ENCODE measurements around the gene C2orf49. TPM values are rescaled to one million over a fixed set of nuclear protein-coding genes. Genes with fewer than 3 reads are reported as not detected.
A peak's percentile ranks its signal among the peaks of the same experiment; 100 is the strongest.

The C2orf49 gene
- total and polyA plus RNA-seq, 10 of the 15 experiments (the other 5 are each of a cell fraction or from before 2014, with no cell fraction given), result 7.2 to 24.2 (median 15.5) TPM

GRCh38 chr2:105299290-105299689, 38.0 kb upstream of the C2orf49 start:
- peaks cover 10 to 23% of the 10 kb centered on the region in 2 experiments for H3K36me3 ChIP-seq (ENCODE audit: control insufficient read depth in 2 of 2, insufficient read depth in 2 of 2, low read length in 1 of 2)
- H3K9ac ChIP-seq (ENCODE audit: control insufficient read depth, insufficient read depth, low read length), result no peak overlapping the region
- CTCF ChIA-PET, result interaction anchor here (1.6 kb wide), 1 partner anchor 11 kb away, joined by 4 read pairs; no protein-coding TSS in a partner anchor
- POLR2A ChIA-PET, result no interaction called here
- no peak overlapping the region for H3K4me3 ChIP-seq
- no peak for FAIRE-seq
- H4K20me1 ChIP-seq (ENCODE audit: control insufficient read depth, insufficient read depth), result no peaks in the 10 kb centered on the region; the same call in 1 of the 2 replicates
- TF ChIP-seq CTCF (IDR thresholded peaks at IDR 0.05 in 2 of 3, conservative IDR thresholded peaks at IDR 0.05 in 1 of 3; ENCODE audit: control insufficient read depth in 2 of 3, extremely low read depth in 1 of 3, insufficient read depth in 1 of 3, low read depth in 3 of 3, low read length in 3 of 3) (peak in 2 of 3 experiments; percentile 3 to 17; a peak in 1 of 6 replicates), IKZF2 (IDR thresholded peaks at IDR 0.05) (no peak)
- SMC1A ChIA-PET (ENCODE audit: uncharacterized antibody, unreplicated experiment), result no interaction called here
- no peak overlapping the region for H3K27ac ChIP-seq (ENCODE audit: control insufficient read depth, insufficient read depth)
- in situ Hi-C loops (cut with MboI) (no loop called here), intact Hi-C loops (cut with micrococcal nuclease; ENCODE audit: unreplicated experiment) (loop anchor here (5.0 kb wide), 1 partner anchor 43 kb away; no protein-coding TSS in a partner anchor)
- H3K4me2 ChIP-seq (ENCODE audit: control insufficient read depth, insufficient read depth), result no peak overlapping the region
- H3K79me2 ChIP-seq (ENCODE audit: control insufficient read depth, insufficient read depth, low read length), result peaks cover 24% of the 10 kb centered on the region
- H2AFZ ChIP-seq (ENCODE audit: control insufficient read depth, low read depth, low read length), result no peak overlapping the region
- DNase-seq (ENCODE audit: low read depth, low spot score), result no peak
- no peaks in the 10 kb centered on the region; the same call in 2 of the 3 replicates for H3K9me3 ChIP-seq (replicated peaks; ENCODE audit: control insufficient read depth, insufficient read depth, low read length)
- H3K27me3 ChIP-seq (replicated peaks in 1 of 2; ENCODE audit: control insufficient read depth in 2 of 2, insufficient read depth in 2 of 2, low read length in 1 of 2), result no peaks in the 10 kb centered on the region
- ATAC-seq, result peak; percentile 48; the same call in 2 of the 3 replicates
- no TSS peak for BruUV-seq (replicated peaks)
- WGBS (ENCODE audit: insufficient coverage, insufficient replicate concordance, low lambda C conversion rate, missing lambda C conversion rate), result 97% methylated on average over 5 of the region's 5 CpGs
- RAD21 ChIA-PET (ENCODE audit: unreplicated experiment), result no interaction called here
- peaks cover 4% of the 10 kb centered on the region; the same call in 1 of the 2 replicates for H3K4me1 ChIP-seq (ENCODE audit: control insufficient read depth, insufficient read depth, low read length)

DNA sequence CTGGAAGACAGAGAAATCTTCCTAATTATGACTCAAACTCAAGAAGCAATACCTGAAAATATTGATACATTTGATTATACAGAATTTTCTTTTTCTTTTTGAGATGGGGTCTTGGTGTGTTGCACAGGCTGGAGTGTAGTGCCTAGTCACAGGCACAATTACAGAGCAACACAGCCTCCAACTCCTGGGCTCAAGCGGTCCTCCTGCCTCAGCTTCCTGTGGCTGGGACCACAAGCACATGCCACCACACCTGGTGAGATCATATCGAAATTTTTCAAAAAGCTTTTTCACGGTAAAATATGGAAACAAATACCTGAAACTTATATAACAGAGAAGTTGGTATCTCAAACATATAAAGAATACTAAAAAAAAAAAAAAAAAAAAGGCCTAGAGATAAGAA, 35.7 kb upstream of the C2orf49 start:
- ChIA-PET RAD21 (ENCODE audit: unreplicated experiment) (no interaction called here), CTCF (interaction anchor here (0.7 kb wide), 2 partner anchors 9 to 14 kb away, joined by 3 read pairs; no protein-coding TSS in a partner anchor), SMC1A (ENCODE audit: uncharacterized antibody, unreplicated experiment) (interaction anchor here (0.9 to 1.6 kb wide), 3 partner anchors 9 to 23 kb away, joined by 3 to 4 read pairs (median 4); no protein-coding TSS in a partner anchor), POLR2A (no interaction called here)
- in situ Hi-C loops (cut with MboI), result no loop called here
- BruUV-seq (replicated peaks), result no TSS peak
- Histone ChIP-seq H3K27me3 (replicated peaks in 1 of 2; ENCODE audit: control insufficient read depth in 2 of 2, insufficient read depth in 2 of 2, low read length in 1 of 2) (no peaks in the 10 kb centered on the region), H3K79me2 (ENCODE audit: control insufficient read depth, insufficient read depth, low read length) (peaks cover 24% of the 10 kb centered on the region), H3K27ac (ENCODE audit: control insufficient read depth, insufficient read depth) (no peak overlapping the region), H3K4me2 (ENCODE audit: control insufficient read depth, insufficient read depth) (no peak overlapping the region), H3K4me1 (ENCODE audit: control insufficient read depth, insufficient read depth, low read length) (peaks cover 4% of the 10 kb centered on the region; the same call in 1 of the 2 replicates), H2AFZ (ENCODE audit: control insufficient read depth, low read depth, low read length) (no peak overlapping the region), H3K36me3 (ENCODE audit: control insufficient read depth in 2 of 2, insufficient read depth in 2 of 2, low read length in 1 of 2) (peaks cover 10 to 18% of the 10 kb centered on the region in 2 experiments), H3K9ac (ENCODE audit: control insufficient read depth, insufficient read depth, low read length) (no peak overlapping the region), H3K4me3 (no peak overlapping the region), H4K20me1 (ENCODE audit: control insufficient read depth, insufficient read depth) (no peaks in the 10 kb centered on the region; the same call in 1 of the 2 replicates), H3K9me3 (replicated peaks; ENCODE audit: control insufficient read depth, insufficient read depth, low read length) (no peaks in the 10 kb centered on the region; the same call in 2 of the 3 replicates)
- intact Hi-C loops (cut with micrococcal nuclease; ENCODE audit: unreplicated experiment), result no loop called here
- 24% methylated on average over 3 of the region's 3 CpGs for WGBS (ENCODE audit: insufficient coverage, insufficient replicate concordance, low lambda C conversion rate, missing lambda C conversion rate)
- no peak for DNase-seq (ENCODE audit: low read depth, low spot score)
- TF ChIP-seq BCL11A (IDR thresholded peaks at IDR 0.05; ENCODE audit: low read depth, low read length) (no peak), RUNX3 (IDR thresholded peaks at IDR 0.05; ENCODE audit: low read length) (peak; percentile 71), JUNB (IDR thresholded peaks at IDR 0.05) (peak; percentile 14; the same call in 1 of the 2 replicates)
- FAIRE-seq, result no peak
- ATAC-seq, result no peak

Measured in GM12878 (cell line).